DOHH2 (cell line): ENCODE results near the gene MARK4.

ENCODE experiments used
- EZH2phosphoT487 ChIP-seq: fragments of 200-600 bp; sonication (generic); IDR thresholded peaks from 2 replicates; pipeline ENCODE4 v1.6.1; 2017; ENCODE audit warnings: borderline replicate concordance, mild to moderate bottlenecking, antibody characterized with exemption, low read length, moderate library complexity, mixed read lengths
- TF ChIP-seq, protein P1 (sequence below): fragments of 200-600 bp; sonication (generic); IDR thresholded peaks from one replicate; pipeline ENCODE4 v1.5.1; 2014; ENCODE audit warnings: antibody characterized with exemption, mild to moderate bottlenecking, low read depth, low read length; ENCODE audit not compliant: poor library complexity, severe bottlenecking

DNA sequence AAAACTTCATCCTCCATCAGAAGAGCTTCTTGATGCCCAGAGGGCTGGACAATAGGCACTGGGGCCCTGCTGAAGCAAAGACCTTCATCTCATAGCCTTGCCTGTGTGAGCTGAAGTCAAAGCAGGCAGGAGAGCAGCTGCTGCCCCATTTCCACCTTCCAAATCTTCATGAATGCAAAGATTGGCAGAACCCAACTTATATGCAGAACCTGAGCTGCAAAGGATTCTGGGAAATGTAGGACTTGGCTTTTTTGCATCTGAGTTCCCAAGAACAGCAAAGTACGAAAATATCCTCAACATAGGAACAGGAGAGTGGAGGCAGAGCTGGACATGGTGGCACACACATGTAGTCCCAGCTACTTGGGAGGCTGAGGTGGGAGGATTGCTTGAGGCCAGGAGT lies 40.8 kb downstream of the MARK4 start:
- TF ChIP-seq, protein P1, sequence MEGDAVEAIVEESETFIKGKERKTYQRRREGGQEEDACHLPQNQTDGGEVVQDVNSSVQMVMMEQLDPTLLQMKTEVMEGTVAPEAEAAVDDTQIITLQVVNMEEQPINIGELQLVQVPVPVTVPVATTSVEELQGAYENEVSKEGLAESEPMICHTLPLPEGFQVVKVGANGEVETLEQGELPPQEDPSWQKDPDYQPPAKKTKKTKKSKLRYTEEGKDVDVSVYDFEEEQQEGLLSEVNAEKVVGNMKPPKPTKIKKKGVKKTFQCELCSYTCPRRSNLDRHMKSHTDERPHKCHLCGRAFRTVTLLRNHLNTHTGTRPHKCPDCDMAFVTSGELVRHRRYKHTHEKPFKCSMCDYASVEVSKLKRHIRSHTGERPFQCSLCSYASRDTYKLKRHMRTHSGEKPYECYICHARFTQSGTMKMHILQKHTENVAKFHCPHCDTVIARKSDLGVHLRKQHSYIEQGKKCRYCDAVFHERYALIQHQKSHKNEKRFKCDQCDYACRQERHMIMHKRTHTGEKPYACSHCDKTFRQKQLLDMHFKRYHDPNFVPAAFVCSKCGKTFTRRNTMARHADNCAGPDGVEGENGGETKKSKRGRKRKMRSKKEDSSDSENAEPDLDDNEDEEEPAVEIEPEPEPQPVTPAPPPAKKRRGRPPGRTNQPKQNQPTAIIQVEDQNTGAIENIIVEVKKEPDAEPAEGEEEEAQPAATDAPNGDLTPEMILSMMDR: no peak
- TF ChIP-seq EZH2phosphoT487: no peak
